IgD-negative memory B cell (primary cell): Measurements from ENCODE around the gene ANKRD40CL. TPM values are rescaled to one million over a fixed set of nuclear protein-coding genes. Genes with fewer than 3 reads are reported as not detected.

Source experiments
- H3K27ac Mint-ChIP-seq, 3 donors: one replicate each; pipeline ENCODE4 v1.8.0; 2020 to 2022; ENCODE audit warnings: mild to moderate bottlenecking in 3 of 3, mixed read lengths in 3 of 3, moderate library complexity in 1 of 3
- H3K27me3 Mint-ChIP-seq: one replicate; pipeline ENCODE4 v1.8.0; 2021; ENCODE audit warnings: mixed read lengths
- H3K36me3 Mint-ChIP-seq: one replicate; pipeline ENCODE4 v1.8.0; 2020; ENCODE audit warnings: mild to moderate bottlenecking, mixed read lengths
- H3K4me1 Mint-ChIP-seq, 3 donors: one replicate each; pipeline ENCODE4 v1.8.0; 2020 to 2022; ENCODE audit warnings: mixed read lengths in 3 of 3, mild to moderate bottlenecking in 1 of 3
- H3K4me3 Mint-ChIP-seq, 4 donors: one replicate each; pipeline ENCODE4 v1.8.0; 2020 to 2022; ENCODE audit warnings: mild to moderate bottlenecking in 4 of 4, mixed read lengths in 4 of 4, moderate library complexity in 3 of 4
- H3K9me3 Mint-ChIP-seq, 3 donors: one replicate each; pipeline ENCODE4 v1.8.0; 2020 to 2021; ENCODE audit warnings: mixed read lengths in 3 of 3, mild to moderate bottlenecking in 1 of 3
- polyA plus RNA-seq: library from polyadenylated mRNA; unstranded; fragments of 300-500 nt; fragmentation: Illumina TruSeq; gene quantifications from one replicate; pipeline ENCODE4 v1.2.3, GENCODE V29; 2021

The ANKRD40CL gene
- polyA plus RNA-seq, 1 donor from 2014 or later: not detected

DNA sequence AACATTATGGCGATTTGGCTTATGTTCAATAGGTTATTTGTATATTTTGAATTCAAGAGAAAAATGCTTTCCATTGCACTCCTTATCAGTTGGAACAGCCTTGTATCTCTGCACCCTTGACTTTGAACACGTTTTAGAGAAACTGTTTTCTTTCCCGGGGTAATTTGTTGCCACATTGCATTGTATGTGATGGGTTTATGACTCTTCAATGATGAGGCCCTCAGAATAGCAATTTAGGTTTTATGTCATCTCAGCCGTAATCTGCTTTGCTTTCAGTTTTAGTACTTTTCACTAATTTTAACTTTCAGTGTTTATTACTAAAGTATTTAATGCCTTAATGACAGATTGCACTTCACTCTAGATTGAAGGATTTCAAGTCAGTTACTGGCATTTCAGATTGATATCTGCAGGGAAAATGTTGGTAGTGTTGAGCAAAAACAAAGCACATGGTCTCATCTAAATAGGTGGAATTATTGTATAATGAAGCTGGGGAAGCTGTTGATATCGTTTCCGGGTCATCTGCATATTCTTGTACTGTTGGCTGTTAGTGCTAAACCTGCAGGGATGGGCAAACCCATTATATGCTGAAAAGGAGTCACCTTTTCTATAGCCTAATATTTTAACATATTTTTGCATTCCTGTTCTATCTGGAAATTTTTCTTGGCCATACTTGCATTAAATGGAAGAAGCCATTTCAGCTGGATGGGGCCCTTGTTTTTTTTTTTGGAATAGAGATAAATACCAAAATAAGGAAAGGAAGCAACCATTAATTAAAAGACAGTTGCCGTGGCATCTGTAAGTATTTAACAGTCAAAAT lies 45.9 kb downstream of the ANKRD40CL start:
- Mint-ChIP-seq H3K9me3 (no peaks in the 10 kb centered on the region), H3K36me3 (peaks cover 1% of the 10 kb centered on the region), H3K27me3 (no peaks in the 10 kb centered on the region), H3K27ac (peak overlapping the region; percentile 43 to 81 (median 60)), H3K4me1 (peaks cover 28 to 44% (median 34%) of the 10 kb centered on the region in 3 donors), H3K4me3 (peak overlapping the region; percentile 90 to 99 (median 99))

DNA sequence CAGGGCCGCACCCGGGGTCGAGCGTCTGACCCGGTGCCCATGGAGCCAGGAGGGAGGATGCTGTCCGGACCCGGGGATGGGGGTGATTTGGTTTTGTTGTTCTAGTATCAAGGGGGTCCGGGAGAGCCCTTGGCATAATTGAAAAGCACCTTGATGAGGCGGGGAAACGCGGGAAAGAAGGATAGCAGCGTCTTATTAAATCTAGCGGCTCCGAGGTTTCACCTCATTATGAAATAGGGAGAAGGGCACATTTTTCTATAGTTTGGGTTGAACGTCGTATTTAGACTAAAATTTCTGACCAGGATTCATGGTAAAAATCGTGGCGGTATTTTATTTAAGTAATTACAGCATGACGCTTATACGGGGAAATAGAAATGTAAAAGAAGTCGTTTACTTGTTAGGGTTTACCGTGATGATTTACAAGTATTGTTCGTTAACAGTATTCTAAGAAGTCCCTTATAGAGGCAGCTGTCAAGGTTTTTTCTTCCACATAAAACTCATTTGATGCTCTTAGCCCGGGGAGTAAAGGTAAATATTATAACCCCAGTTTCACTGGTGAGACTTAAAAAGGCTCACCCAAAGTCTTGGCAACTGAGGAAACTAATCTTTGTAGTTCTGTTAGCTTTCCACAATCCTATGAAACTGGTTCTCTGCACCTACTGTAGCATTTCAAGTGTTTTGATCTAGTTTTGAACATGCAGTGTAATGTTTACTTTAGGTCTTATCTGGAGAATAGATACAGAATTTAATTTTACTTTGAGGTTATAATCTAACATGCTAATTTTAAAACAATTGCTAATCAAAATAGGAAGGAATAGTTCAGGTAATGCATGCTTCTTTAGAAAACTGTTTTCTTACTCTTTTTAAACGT lies 47.2 kb downstream of the ANKRD40CL start:
- Mint-ChIP-seq H3K27me3 (no peaks in the 10 kb centered on the region), H3K4me1 (peaks cover 26 to 41% (median 28%) of the 10 kb centered on the region in 3 donors), H3K4me3 (peak overlapping the region; percentile 90 to 99 (median 99)), H3K27ac (peak overlapping the region; percentile 81 to 100 (median 98)), H3K9me3 (no peaks in the 10 kb centered on the region), H3K36me3 (peaks cover 1% of the 10 kb centered on the region)

- Mint-ChIP-seq H3K4me1 (peaks cover 24 to 41% (median 28%) of the 10 kb centered on the region in 3 donors), H3K27me3 (no peaks in the 10 kb centered on the region), H3K36me3 (peaks cover 1% of the 10 kb centered on the region), H3K9me3 (no peaks in the 10 kb centered on the region), H3K4me3 (peak within 1 kb of the TSS; percentile 90 to 99 (median 99)), H3K27ac (peak within 1 kb of the TSS; percentile 81 to 100 (median 98))
Observed at GRCh38 chr17:50719144-50719923, 48.0 kb downstream of the ANKRD40CL start, which contains the start of gene LUC7L3. Gene LUC7L3 (plus strand): TSS chr17:50719603. CDS start chr17:50719733, 130 bp downstream.

DNA sequence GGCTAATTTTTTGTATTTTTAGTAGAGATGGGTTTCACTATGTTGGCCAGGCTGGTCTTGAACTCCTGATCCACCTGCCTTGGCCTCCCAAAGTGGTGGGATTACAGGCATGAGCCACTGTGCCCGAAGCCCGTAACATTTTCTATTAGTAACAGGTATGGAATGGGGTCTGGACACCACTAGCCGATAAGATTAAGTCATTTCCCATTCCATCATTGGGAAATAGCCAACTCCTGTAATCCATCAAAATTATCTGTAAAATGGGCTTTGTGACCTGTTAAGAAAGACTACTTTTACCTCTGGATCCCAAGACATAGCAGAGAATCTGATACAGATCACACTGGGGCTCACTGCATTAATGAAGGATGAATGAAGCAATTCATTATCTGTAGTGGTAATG lies 51.8 kb downstream of the ANKRD40CL start:
- Mint-ChIP-seq H3K4me3 (peak overlapping the region in 1 of 4 donors; percentile 68), H3K27ac (peak overlapping the region in 1 of 3 donors; percentile 48), H3K36me3 (peaks cover 1% of the 10 kb centered on the region), H3K27me3 (no peaks in the 10 kb centered on the region), H3K9me3 (no peaks in the 10 kb centered on the region), H3K4me1 (peaks cover 3 to 16% (median 3%) of the 10 kb centered on the region in 3 donors)

GRCh38 chr17:50712641-50713040 lies 54.7 kb downstream of the ANKRD40CL start:
- peak overlapping the region in 2 of 3 donors; percentile 18 to 54 for H3K27ac Mint-ChIP-seq
- no peaks in the 10 kb centered on the region for H3K27me3 Mint-ChIP-seq

More at GRCh38 chr17:50712641-50713040, 54.7 kb downstream of the ANKRD40CL start:
- H3K4me3 Mint-ChIP-seq: no peak overlapping the region
- H3K4me1 Mint-ChIP-seq: peaks cover 10 to 16% (median 13%) of the 10 kb centered on the region in 3 donors
- no peaks in the 10 kb centered on the region for H3K36me3 Mint-ChIP-seq
- no peaks in the 10 kb centered on the region for H3K9me3 Mint-ChIP-seq

Other genes with a start within 250 kb of the ANKRD40CL start
- not detected for gene EPN3, start 234.8 kb downstream of the ANKRD40CL start, polyA plus RNA-seq
- gene SPATA20, start 220.3 kb downstream of the ANKRD40CL start, polyA plus RNA-seq: 12.8 TPM
- not detected for gene CACNA1G, start 206.8 kb downstream of the ANKRD40CL start, polyA plus RNA-seq
- 0.91 TPM for gene ABCC3, start 132.6 kb downstream of the ANKRD40CL start, polyA plus RNA-seq
- gene ANKRD40, start 59.6 kb downstream of the ANKRD40CL start, polyA plus RNA-seq: 4.5 TPM
- gene LUC7L3, start 47.9 kb downstream of the ANKRD40CL start, polyA plus RNA-seq: 65.5 TPM
- gene WFIKKN2, start 68.1 kb upstream of the ANKRD40CL start, polyA plus RNA-seq: not detected
- gene TOB1, start 98.8 kb upstream of the ANKRD40CL start, polyA plus RNA-seq: 8.2 TPM